Mesenchymal stem cell (in vitro differentiated cells and primary cell): ENCODE results near the gene DIPK1C.

Source experiments
- DNase-seq: peaks from one replicate; pipeline ENCODE4 v3.0.0-alpha.2; 2013
- H2AFZ ChIP-seq: one replicate; pipeline ENCODE4 v1.6.1; 2013; ENCODE audit warnings: low read depth, mild to moderate bottlenecking, control low read depth, inconsistent platforms, low read length, moderate library complexity
- H2AK5ac ChIP-seq: 2 replicates; pipeline ENCODE4 v1.6.1; 2013; ENCODE audit warnings: low read length, moderate library complexity, mild to moderate bottlenecking, inconsistent platforms; ENCODE audit not compliant: severe bottlenecking
- H2BK120ac ChIP-seq: one replicate; pipeline ENCODE4 v1.6.1; 2013; ENCODE audit warnings: low read depth, mild to moderate bottlenecking, inconsistent platforms, low read length, moderate library complexity
- H2BK12ac ChIP-seq, 2 experiments: one replicate each; pipeline ENCODE4 v1.6.1; 2013; ENCODE audit warnings: inconsistent platforms in 2 of 2, low read length in 2 of 2, mild to moderate bottlenecking in 2 of 2, moderate library complexity in 2 of 2, control low read depth in 1 of 2
- H2BK15ac ChIP-seq: one replicate; pipeline ENCODE4 v1.6.1; 2013; ENCODE audit warnings: mild to moderate bottlenecking, low read depth, inconsistent platforms; ENCODE audit not compliant: poor library complexity, severe bottlenecking
- H2BK5ac ChIP-seq: 2 replicates; pipeline ENCODE4 v1.6.1; 2013; ENCODE audit warnings: low read depth, mild to moderate bottlenecking, low read length, control low read depth, inconsistent platforms; ENCODE audit not compliant: poor library complexity, severe bottlenecking
- H3K14ac ChIP-seq, 2 experiments: one replicate each; pipeline ENCODE4 v1.6.1; 2013; ENCODE audit warnings: inconsistent platforms in 2 of 2, low read length in 2 of 2, control low read depth in 1 of 2, mild to moderate bottlenecking in 1 of 2, moderate library complexity in 1 of 2
- H3K18ac ChIP-seq, 2 experiments: one replicate each; pipeline ENCODE4 v1.6.1; 2013; ENCODE audit warnings: inconsistent platforms in 2 of 2, low read length in 2 of 2, control low read depth in 1 of 2, low read depth in 1 of 2, mild to moderate bottlenecking in 1 of 2
- H3K23ac ChIP-seq, 2 experiments: one replicate each; pipeline ENCODE4 v1.6.1; 2013; ENCODE audit warnings: inconsistent platforms in 2 of 2, low read length in 2 of 2, mild to moderate bottlenecking in 2 of 2, moderate library complexity in 2 of 2, control low read depth in 1 of 2
- H3K27ac ChIP-seq: 2 replicates; pipeline ENCODE4 v1.5.1; 2013; ENCODE audit warnings: mild to moderate bottlenecking, moderate library complexity, low read length, control low read depth, inconsistent platforms; ENCODE audit not compliant: poor library complexity, severe bottlenecking
- H3K27me3 ChIP-seq, 2 experiments: 2 replicates each; pipeline versions ENCODE4 v1.6.1 to v1.7.0; 2013; ENCODE audit warnings: low read length in 2 of 2, mild to moderate bottlenecking in 2 of 2, moderate library complexity in 2 of 2, control low read depth in 1 of 2, inconsistent platforms in 1 of 2; ENCODE audit not compliant: control insufficient read depth in 1 of 2, insufficient read depth in 1 of 2
- H3K36me3 ChIP-seq, 2 experiments: 2 replicates each; pipeline versions ENCODE4 v1.6.1 to v1.7.0; 2013; ENCODE audit warnings: low read length in 2 of 2, control low read depth in 1 of 2, inconsistent platforms in 1 of 2, low read depth in 1 of 2, mild to moderate bottlenecking in 1 of 2; ENCODE audit not compliant: insufficient read depth in 2 of 2, control insufficient read depth in 1 of 2
- H3K4ac ChIP-seq, 2 experiments: one replicate each; pipeline ENCODE4 v1.6.1; 2013; ENCODE audit warnings: inconsistent platforms in 2 of 2, low read length in 2 of 2, mild to moderate bottlenecking in 2 of 2, moderate library complexity in 2 of 2, control low read depth in 1 of 2, low read depth in 1 of 2
- H3K4me1 ChIP-seq: 2 replicates; pipeline ENCODE4 v1.6.1; 2013; ENCODE audit warnings: low read depth, low read length, control low read depth; ENCODE audit not compliant: control insufficient read depth, insufficient read depth
- H3K4me2 ChIP-seq: 2 replicates; pipeline ENCODE4 v1.6.1; 2013; ENCODE audit warnings: low read length, mild to moderate bottlenecking, inconsistent platforms; ENCODE audit not compliant: poor library complexity, severe bottlenecking
- H3K4me3 ChIP-seq, 2 experiments: 2 replicates each; pipeline versions ENCODE4 v1.5.1 to v1.7.0; 2013; ENCODE audit warnings: low read length in 2 of 2, mild to moderate bottlenecking in 2 of 2, control low read depth in 1 of 2, low read depth in 1 of 2; ENCODE audit not compliant: insufficient read depth in 1 of 2
- H3K79me1 ChIP-seq: replicated peaks from 2 replicates; pipeline ENCODE4 v1.6.1; 2013; ENCODE audit warnings: mild to moderate bottlenecking, control low read depth, low read length, inconsistent platforms; ENCODE audit not compliant: poor library complexity, severe bottlenecking
- H3K9ac ChIP-seq: 2 replicates; pipeline ENCODE4 v1.7.0; 2013; ENCODE audit warnings: mild to moderate bottlenecking, low read length, moderate library complexity
- H3K9me3 ChIP-seq: 2 replicates; pipeline ENCODE4 v1.7.0; 2013; ENCODE audit warnings: mild to moderate bottlenecking, low read length; ENCODE audit not compliant: control insufficient read depth
- H4K8ac ChIP-seq: one replicate; pipeline ENCODE4 v1.6.1; 2013; ENCODE audit warnings: inconsistent platforms, mild to moderate bottlenecking, low read length, moderate library complexity
- H4K91ac ChIP-seq: one replicate; pipeline ENCODE4 v1.6.1; 2013; ENCODE audit warnings: mild to moderate bottlenecking, low read length, inconsistent platforms
- WGBS: methylation state at CpG from one replicate; pipeline ENCODE4 v1.1.7; 2013; ENCODE audit warnings: mixed read lengths; 5-methylcytosine and 5-hydroxymethylcytosine counted together

DIPK1C gene

DNA sequence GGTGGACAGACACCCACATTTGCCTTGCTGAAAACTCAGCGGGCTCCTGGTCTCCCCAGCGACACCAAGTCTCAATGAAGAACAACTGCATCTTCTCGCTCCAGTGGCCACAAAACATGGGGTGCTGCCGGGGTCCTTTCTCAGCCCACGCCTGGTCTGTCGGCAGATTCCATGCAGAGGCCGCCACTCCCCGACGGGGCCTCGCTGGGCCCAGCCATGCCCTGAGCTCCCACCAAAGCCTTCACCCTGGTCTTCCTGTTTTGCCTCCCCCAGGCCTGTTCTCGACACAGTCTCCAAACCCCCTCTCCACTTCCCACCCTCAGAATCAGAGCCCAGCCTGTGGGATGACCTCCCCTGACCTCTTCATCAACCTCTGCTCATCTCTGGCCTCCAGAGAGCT, 31.2 kb downstream of the DIPK1C start:
- no peak overlapping the region for H3K18ac ChIP-seq
- H2BK5ac ChIP-seq = no peak overlapping the region
- no peak overlapping the region for H2BK15ac ChIP-seq
- H2BK120ac ChIP-seq = no peak overlapping the region
- no peak overlapping the region for H4K8ac ChIP-seq
- H3K36me3 ChIP-seq = no peaks in the 10 kb centered on the region
- H3K27ac ChIP-seq = no peak overlapping the region
- H2AFZ ChIP-seq = no peak overlapping the region
- H3K4me3 ChIP-seq = no peak overlapping the region
- peaks cover 30% of the 10 kb centered on the region for H3K9me3 ChIP-seq
- no peak overlapping the region for H2BK12ac ChIP-seq
- H3K4ac ChIP-seq = no peak overlapping the region
- no peak for DNase-seq
- H3K4me2 ChIP-seq = no peak overlapping the region
- no peaks in the 10 kb centered on the region for H3K4me1 ChIP-seq
- no peaks in the 10 kb centered on the region for H3K79me1 ChIP-seq
- no peak overlapping the region for H2AK5ac ChIP-seq
- peaks cover 0 to 30% of the 10 kb centered on the region in 2 experiments for H3K27me3 ChIP-seq
- no peak overlapping the region for H3K23ac ChIP-seq
- 95% methylated on average over 11 of the region's 11 CpGs for WGBS
- H3K9ac ChIP-seq = no peak overlapping the region
- no peak overlapping the region for H3K14ac ChIP-seq
- H4K91ac ChIP-seq = no peak overlapping the region

DNA sequence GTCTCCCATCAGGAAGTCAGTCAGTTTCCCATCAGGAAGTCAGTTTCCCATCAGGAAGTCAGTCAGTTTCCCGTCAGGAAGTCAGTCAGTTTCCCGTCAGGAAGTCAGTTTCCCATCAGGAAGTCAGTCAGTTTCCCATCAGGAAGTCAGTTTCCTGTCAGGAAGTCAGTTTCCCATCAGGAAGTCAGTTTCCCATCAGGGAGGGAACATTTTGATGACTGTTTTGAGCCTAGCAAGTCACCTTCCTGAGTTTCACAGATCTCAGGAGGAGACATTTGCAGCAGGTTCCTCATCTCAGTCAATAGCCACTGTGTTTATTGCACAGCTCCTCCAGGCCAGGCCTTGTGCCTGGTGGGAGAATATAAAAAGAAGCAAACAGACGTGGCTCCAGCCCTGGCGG, 31.9 kb downstream of the DIPK1C start:
- Histone ChIP-seq H3K79me1 (no peaks in the 10 kb centered on the region), H2BK15ac (no peak overlapping the region), H3K23ac (no peak overlapping the region), H3K4ac (no peak overlapping the region), H3K9me3 (peaks cover 30% of the 10 kb centered on the region), H2AFZ (no peak overlapping the region), H3K4me3 (no peak overlapping the region), H3K9ac (no peak overlapping the region), H3K27ac (no peak overlapping the region), H3K4me2 (no peak overlapping the region), H4K91ac (no peak overlapping the region), H2AK5ac (no peak overlapping the region), H3K27me3 (peaks cover 0 to 24% of the 10 kb centered on the region in 2 experiments), H2BK120ac (no peak overlapping the region), H3K14ac (no peak overlapping the region), H4K8ac (no peak overlapping the region), H2BK12ac (no peak overlapping the region), H2BK5ac (no peak overlapping the region), H3K18ac (no peak overlapping the region), H3K36me3 (no peaks in the 10 kb centered on the region), H3K4me1 (no peaks in the 10 kb centered on the region)
- DNase-seq = no peak
- 80% methylated on average over 4 of the region's 4 CpGs for WGBS

- H3K79me1 ChIP-seq = no peaks in the 10 kb centered on the region
- no peak overlapping the region for H2AK5ac ChIP-seq
- H4K8ac ChIP-seq = no peak overlapping the region
- H3K14ac ChIP-seq = no peak overlapping the region
- no peak overlapping the region for H2BK120ac ChIP-seq
- no peak overlapping the region for H3K9ac ChIP-seq
- peaks cover 30% of the 10 kb centered on the region for H3K9me3 ChIP-seq
- H3K4me3 ChIP-seq = no peak overlapping the region
- no peak overlapping the region for H3K4ac ChIP-seq
- no peak overlapping the region for H4K91ac ChIP-seq
- H2AFZ ChIP-seq = no peak overlapping the region
- no peak overlapping the region for H2BK15ac ChIP-seq
- peaks cover 4 to 21% of the 10 kb centered on the region in 2 experiments for H3K27me3 ChIP-seq
- no peak overlapping the region for H3K27ac ChIP-seq
- WGBS = 88% methylated on average over 1 of the region's 3 CpGs
- H3K23ac ChIP-seq = no peak overlapping the region
- DNase-seq = no peak
- no peak overlapping the region for H2BK12ac ChIP-seq
- H3K18ac ChIP-seq = no peak overlapping the region
- H3K4me1 ChIP-seq = no peaks in the 10 kb centered on the region
- no peaks in the 10 kb centered on the region for H3K36me3 ChIP-seq
- no peak overlapping the region for H3K4me2 ChIP-seq
- H2BK5ac ChIP-seq = no peak overlapping the region
Observed at GRCh38 chr18:74422541-74422940, 34.6 kb downstream of the DIPK1C start.

- H2AFZ ChIP-seq = no peak overlapping the region
- H3K4ac ChIP-seq = no peak overlapping the region
- H3K18ac ChIP-seq = no peak overlapping the region
- no peak overlapping the region for H2BK5ac ChIP-seq
- no peaks in the 10 kb centered on the region for H3K36me3 ChIP-seq
- no peak overlapping the region for H3K14ac ChIP-seq
- H3K4me1 ChIP-seq = no peaks in the 10 kb centered on the region
- no peak overlapping the region for H3K23ac ChIP-seq
- H3K4me2 ChIP-seq = no peak overlapping the region
- peaks cover 7 to 37% of the 10 kb centered on the region in 2 experiments for H3K27me3 ChIP-seq
- H2BK120ac ChIP-seq = no peak overlapping the region
- no peak overlapping the region for H3K27ac ChIP-seq
- H2BK12ac ChIP-seq = no peak overlapping the region
- H4K91ac ChIP-seq = no peak overlapping the region
- no peak overlapping the region for H3K4me3 ChIP-seq
- no peak overlapping the region for H4K8ac ChIP-seq
- H3K79me1 ChIP-seq = no peaks in the 10 kb centered on the region
- H2BK15ac ChIP-seq = no peak overlapping the region
- no peak overlapping the region for H3K9ac ChIP-seq
- DNase-seq = no peak
- peaks cover 24% of the 10 kb centered on the region for H3K9me3 ChIP-seq
- no peak overlapping the region for H2AK5ac ChIP-seq
- 90% methylated on average over 5 of the region's 5 CpGs for WGBS
Observed at GRCh38 chr18:74420926-74421325, 36.2 kb downstream of the DIPK1C start.
